Panc1 (cell line): ENCODE data around the gene PRSS3.
"Not testable (repeated sequence)": the region's sequence is repeated elsewhere in the genome, so short reads cannot be mapped to it uniquely, and the experiment has no call there.

Source experiments
- TF ChIP-seq, protein P1 (sequence below): fragments of 450-650 bp; IDR thresholded peaks from 2 replicates; pipeline ENCODE4 v1.5.1; 2017; ENCODE audit warnings: mild to moderate bottlenecking
- TF ChIP-seq, protein P2 (sequence below), 2 experiments: IDR thresholded peaks; 2 replicates each; pipeline ENCODE4 v1.6.1; 2011 to 2012; ENCODE audit warnings: low read depth in 2 of 2, control low read depth in 1 of 2, low read length in 1 of 2, mild to moderate bottlenecking in 1 of 2, moderate library complexity in 1 of 2; ENCODE audit not compliant: insufficient read depth in 1 of 2

DNA sequence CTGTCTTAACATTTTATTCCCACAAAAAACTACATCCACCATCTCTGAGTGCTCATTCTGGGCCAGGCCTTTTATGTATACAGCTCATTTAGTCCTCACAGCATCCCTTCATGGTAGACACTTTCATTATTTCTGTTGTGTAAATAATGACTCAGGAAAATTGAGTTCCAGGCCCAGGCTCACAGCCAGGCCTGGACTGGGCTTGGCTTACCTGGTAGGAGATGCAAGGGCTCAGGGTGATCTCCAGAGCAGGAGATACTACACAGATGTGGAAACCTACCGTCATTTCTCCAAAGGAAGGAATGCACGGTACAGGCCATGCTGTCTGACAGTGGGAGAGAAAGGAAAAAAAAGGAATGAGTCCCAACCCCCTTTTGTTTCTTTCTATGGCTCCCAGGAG, 11.8 kb downstream of the PRSS3 start:
- TF ChIP-seq, protein P1, sequence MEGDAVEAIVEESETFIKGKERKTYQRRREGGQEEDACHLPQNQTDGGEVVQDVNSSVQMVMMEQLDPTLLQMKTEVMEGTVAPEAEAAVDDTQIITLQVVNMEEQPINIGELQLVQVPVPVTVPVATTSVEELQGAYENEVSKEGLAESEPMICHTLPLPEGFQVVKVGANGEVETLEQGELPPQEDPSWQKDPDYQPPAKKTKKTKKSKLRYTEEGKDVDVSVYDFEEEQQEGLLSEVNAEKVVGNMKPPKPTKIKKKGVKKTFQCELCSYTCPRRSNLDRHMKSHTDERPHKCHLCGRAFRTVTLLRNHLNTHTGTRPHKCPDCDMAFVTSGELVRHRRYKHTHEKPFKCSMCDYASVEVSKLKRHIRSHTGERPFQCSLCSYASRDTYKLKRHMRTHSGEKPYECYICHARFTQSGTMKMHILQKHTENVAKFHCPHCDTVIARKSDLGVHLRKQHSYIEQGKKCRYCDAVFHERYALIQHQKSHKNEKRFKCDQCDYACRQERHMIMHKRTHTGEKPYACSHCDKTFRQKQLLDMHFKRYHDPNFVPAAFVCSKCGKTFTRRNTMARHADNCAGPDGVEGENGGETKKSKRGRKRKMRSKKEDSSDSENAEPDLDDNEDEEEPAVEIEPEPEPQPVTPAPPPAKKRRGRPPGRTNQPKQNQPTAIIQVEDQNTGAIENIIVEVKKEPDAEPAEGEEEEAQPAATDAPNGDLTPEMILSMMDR: not testable (repeated sequence)
- TF ChIP-seq, protein P2, sequence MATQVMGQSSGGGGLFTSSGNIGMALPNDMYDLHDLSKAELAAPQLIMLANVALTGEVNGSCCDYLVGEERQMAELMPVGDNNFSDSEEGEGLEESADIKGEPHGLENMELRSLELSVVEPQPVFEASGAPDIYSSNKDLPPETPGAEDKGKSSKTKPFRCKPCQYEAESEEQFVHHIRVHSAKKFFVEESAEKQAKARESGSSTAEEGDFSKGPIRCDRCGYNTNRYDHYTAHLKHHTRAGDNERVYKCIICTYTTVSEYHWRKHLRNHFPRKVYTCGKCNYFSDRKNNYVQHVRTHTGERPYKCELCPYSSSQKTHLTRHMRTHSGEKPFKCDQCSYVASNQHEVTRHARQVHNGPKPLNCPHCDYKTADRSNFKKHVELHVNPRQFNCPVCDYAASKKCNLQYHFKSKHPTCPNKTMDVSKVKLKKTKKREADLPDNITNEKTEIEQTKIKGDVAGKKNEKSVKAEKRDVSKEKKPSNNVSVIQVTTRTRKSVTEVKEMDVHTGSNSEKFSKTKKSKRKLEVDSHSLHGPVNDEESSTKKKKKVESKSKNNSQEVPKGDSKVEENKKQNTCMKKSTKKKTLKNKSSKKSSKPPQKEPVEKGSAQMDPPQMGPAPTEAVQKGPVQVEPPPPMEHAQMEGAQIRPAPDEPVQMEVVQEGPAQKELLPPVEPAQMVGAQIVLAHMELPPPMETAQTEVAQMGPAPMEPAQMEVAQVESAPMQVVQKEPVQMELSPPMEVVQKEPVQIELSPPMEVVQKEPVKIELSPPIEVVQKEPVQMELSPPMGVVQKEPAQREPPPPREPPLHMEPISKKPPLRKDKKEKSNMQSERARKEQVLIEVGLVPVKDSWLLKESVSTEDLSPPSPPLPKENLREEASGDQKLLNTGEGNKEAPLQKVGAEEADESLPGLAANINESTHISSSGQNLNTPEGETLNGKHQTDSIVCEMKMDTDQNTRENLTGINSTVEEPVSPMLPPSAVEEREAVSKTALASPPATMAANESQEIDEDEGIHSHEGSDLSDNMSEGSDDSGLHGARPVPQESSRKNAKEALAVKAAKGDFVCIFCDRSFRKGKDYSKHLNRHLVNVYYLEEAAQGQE (IDR thresholded peaks at IDR 0.05; ENCODE audit: insufficient read depth in 1 of 2, low read depth in 2 of 2, low read length in 1 of 2): not testable (repeated sequence)
